ENCODE data around the gene PRKAR1B.
A peak's percentile ranks its signal among the peaks of the same experiment; 100 is the strongest.
"Not testable (repeated sequence)": the region's sequence is repeated elsewhere in the genome, so short reads cannot be mapped to it uniquely, and the experiment has no call there.

The PRKAR1B gene

GRCh38 chr7:753190-753589 is 26.1 kb upstream of the PRKAR1B start:
- no peak overlapping the region for H3K4me3 ChIP-seq (ENCODE audit: low read depth, low read length)
- DNase-seq (ENCODE audit: low read depth) = no peak
- no peak for TF ChIP-seq CTCF (conservative IDR thresholded peaks at IDR 0.05; ENCODE audit: low read depth, low read length)

DNA sequence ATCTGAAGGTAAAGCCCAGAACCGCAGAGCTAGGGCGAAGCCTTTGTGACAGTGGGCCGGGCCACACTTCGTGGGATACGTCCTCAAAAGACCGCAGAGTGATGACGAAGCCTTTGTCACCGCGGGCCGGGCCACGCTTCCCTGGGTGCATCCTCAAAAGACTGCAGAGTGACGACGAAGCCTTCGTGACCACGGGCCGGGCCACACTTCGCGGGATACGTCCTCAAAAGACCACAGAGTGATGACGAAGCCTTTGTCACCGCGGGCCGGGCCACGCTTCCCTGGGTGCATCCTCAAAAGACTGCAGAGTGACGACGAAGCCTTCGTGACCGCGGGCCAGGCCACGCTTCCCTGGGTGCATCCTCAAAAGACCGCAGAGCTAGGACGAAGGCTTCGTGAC is 25.2 kb upstream of the PRKAR1B start:
- DNase-seq (ENCODE audit: low read depth); H3K4me3 ChIP-seq (ENCODE audit: low read depth, low read length): not testable (repeated sequence)

DNA sequence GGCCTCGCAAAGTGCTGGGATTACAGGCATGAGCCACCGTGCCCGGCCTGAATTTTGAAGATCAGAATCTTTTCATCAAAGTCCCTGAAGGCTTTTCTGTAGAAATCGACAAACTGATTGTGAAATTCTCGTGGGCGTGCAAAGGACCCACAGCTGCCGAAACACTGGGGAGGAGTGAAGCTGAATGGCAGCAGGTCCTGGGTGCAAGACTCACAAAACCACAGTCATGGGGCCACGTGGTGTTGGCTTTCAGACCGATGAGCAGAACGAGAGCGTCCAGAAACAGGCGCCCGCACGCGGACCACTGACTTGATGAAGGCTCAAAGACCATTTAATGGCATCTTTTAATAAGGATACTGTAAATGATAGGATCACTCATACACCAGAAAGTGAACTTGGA is 24.7 kb upstream of the PRKAR1B start:
- H3K4me3 ChIP-seq (ENCODE audit: low read depth, low read length) = no peak overlapping the region
- no peak for TF ChIP-seq CTCF (conservative IDR thresholded peaks at IDR 0.05; ENCODE audit: low read depth, low read length)
- no peak for DNase-seq (ENCODE audit: low read depth)

DNA sequence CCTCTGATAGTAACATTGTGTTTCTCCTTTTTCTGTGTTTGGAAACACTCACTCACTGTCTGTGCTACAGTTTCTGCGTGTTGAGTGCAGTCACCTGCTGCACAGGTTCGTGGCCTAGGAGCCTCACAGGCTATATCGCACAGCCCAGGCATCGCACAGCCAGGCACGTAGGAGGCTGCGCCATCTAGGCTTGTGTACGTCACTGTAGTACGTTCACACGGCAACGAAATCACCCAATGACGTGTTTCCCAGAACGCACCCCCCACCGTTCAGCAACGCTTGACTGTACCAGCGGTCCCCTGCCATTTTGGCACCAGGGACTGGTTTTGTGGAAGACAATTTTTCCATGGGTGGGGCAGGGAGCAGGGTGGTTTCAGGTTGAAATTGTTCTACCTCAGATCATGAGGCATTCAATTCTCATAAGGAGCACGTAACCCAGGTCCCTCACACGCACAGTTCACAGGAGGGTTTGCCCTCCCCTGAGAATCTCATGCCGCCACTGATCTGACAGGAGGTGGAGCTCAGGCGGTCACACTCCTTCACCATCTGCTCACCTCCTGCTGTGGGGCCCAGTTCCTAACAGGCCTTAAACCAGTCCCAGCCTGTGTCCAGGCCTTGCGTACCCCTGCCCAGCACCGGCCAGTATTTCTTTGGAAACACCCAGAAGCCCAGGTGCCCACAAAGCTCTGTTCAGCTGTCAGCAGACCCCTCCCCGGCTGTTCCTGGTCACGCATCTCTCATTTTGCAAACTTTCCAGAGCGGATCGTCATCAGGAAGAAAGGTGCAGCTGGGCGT is 23.2 kb upstream of the PRKAR1B start:
- DNase-seq (ENCODE audit: low read depth) = no peak
- H3K4me3 ChIP-seq (ENCODE audit: low read depth, low read length) = no peak overlapping the region
- no peak for TF ChIP-seq CTCF (conservative IDR thresholded peaks at IDR 0.05; ENCODE audit: low read depth, low read length)

DNA sequence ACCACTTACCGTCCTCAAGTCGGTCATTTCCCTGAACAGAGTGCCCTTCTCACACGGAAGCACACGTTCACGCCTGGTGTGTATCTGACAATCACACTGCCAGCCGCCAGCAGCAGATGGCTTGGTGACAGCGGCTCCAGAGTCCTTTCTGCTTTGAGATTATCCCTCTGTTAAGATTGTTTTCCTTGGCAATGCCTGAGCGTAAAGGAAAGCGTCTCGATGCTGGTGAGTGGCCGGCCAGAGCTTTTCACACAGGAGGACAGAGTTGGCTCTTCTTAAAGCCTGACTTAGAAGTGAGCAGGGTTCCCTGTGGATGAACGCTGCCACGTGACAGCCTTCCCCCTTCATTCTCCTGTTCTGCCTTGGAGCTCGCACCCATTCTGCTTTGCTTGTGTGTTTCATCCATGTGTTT is 22.1 kb upstream of the PRKAR1B start:
- TF ChIP-seq CTCF (conservative IDR thresholded peaks at IDR 0.05; ENCODE audit: low read depth, low read length) = no peak
- peak; percentile 55 for DNase-seq (ENCODE audit: low read depth)
- H3K4me3 ChIP-seq (ENCODE audit: low read depth, low read length) = no peak overlapping the region

DNA sequence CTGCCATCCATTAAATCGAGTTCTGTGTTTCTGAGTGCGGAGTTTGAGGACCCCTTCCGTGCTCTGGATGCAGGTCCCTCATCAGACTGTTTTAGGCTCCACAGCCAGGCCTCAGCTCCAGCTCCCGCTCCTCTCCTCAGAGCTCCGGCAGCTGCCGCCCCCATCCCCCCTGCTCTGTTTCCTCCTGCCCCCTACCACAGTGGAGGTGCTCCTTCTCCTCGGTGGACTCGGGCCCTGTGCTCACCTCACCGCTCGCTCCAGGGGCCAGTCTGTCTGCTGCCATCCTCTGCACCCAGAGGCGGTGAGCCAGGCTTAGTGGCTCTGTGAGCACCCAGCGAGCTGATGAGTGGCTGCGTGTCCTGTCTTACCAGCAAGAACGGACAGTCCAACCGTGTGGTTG is 21.4 kb upstream of the PRKAR1B start:
- no peak for TF ChIP-seq CTCF (conservative IDR thresholded peaks at IDR 0.05; ENCODE audit: low read depth, low read length)
- H3K4me3 ChIP-seq (ENCODE audit: low read depth, low read length) = no peak overlapping the region
- DNase-seq (ENCODE audit: low read depth) = no peak

DNA sequence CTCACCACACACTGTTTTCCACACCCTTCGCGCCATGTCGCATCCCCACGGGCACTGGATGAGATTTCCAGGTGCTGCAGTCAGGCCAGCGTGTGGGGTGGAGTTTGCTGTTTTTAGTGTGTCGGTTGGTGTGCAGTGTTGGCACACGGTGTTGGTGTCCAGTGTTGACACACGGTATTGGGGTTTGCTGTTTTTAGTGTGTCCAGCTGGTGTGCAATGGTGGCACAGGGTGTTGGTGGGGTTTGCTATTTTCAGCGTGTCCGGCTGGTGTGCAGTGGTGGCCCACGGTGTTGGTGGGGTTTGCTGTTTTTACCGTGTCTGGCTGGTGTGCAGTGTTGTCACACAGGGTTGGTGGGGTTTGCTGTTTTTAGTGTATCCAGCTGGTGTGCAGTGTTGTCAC is 20.1 kb upstream of the PRKAR1B start:
- H3K4me3 ChIP-seq (ENCODE audit: low read depth, low read length) = no peak overlapping the region
- TF ChIP-seq CTCF (conservative IDR thresholded peaks at IDR 0.05; ENCODE audit: low read depth, low read length) = no peak
- no peak for DNase-seq (ENCODE audit: low read depth)
